Nephron progenitor cell (in vitro differentiated cells): ENCODE results near the gene OR52M1.

Experiments
- DNase-seq: peaks from one replicate; pipeline ENCODE4 v3.0.0; 2021
- H3K27ac Mint-ChIP-seq: 2 replicates; pipeline ENCODE4 v1.8.0; 2021; ENCODE audit warnings: mild to moderate bottlenecking, moderate library complexity, mixed read lengths
- H3K27me3 Mint-ChIP-seq: 2 replicates; pipeline ENCODE4 v1.8.0; 2021; ENCODE audit warnings: mild to moderate bottlenecking, low read depth, mixed read lengths; ENCODE audit not compliant: poor library complexity
- H3K36me3 Mint-ChIP-seq: 2 replicates; pipeline ENCODE4 v1.8.0; 2021; ENCODE audit warnings: low read depth, mixed read lengths
- H3K4me1 Mint-ChIP-seq: 2 replicates; pipeline ENCODE4 v1.8.0; 2021; ENCODE audit warnings: mixed read lengths
- H3K4me3 Mint-ChIP-seq: 2 replicates; pipeline ENCODE4 v1.8.0; 2021; ENCODE audit warnings: mild to moderate bottlenecking, moderate library complexity, mixed read lengths
- H3K9me3 Mint-ChIP-seq: 2 replicates; pipeline ENCODE4 v1.8.0; 2021; ENCODE audit warnings: mild to moderate bottlenecking, moderate library complexity, mixed read lengths
- CTCF ChIP-seq: fragments of 200-600 bp; sonication (generic); IDR thresholded peaks from 2 replicates; pipeline ENCODE4 v1.5.0; 2021; ENCODE audit warnings: antibody characterized with exemption

The OR52M1 gene

DNA sequence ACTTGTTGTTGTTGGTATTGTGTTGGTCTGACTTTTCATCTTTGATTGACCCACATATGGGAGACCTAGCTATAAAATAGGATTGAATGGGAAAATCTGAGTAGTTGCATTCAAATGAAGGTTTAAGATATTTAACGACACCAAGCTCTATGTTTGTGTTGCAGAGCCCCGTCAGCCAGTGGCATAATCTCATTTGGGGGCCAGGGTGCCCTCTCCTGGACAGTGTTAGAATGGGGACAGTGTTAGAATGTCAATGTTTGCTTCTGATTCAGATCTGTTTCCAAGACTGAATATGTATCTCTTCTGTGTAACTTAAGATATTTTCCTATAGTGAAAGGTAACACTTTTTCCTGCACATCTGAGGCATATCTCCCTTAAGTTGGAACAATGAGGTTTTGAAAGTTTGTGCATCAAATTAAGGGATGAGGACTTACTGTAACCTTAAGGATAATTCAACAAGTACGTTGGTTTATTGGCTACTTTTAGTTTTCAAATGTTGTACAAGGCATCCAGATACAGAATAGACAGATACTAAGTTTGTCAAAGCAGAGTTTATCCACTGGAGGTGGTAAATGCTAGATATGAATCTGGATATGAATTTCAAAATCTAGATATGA, 5.3 kb upstream of the OR52M1 start:
- H3K27ac Mint-ChIP-seq, result no peak overlapping the region
- H3K27me3 Mint-ChIP-seq, result peaks cover 39% of the 10 kb centered on the region
- H3K9me3 Mint-ChIP-seq, result no peaks in the 10 kb centered on the region
- TF ChIP-seq CTCF, result peak; percentile 81
- no peaks in the 10 kb centered on the region for H3K36me3 Mint-ChIP-seq
- H3K4me1 Mint-ChIP-seq, result no peaks in the 10 kb centered on the region
- H3K4me3 Mint-ChIP-seq, result no peak overlapping the region
- DNase-seq, result peak; percentile 69

GRCh38 chr11:4541071-4541470, 3.9 kb upstream of the OR52M1 start:
- Mint-ChIP-seq H3K4me3 (no peak overlapping the region), H3K27ac (no peak overlapping the region), H3K27me3 (peaks cover 35% of the 10 kb centered on the region), H3K4me1 (no peaks in the 10 kb centered on the region), H3K9me3 (no peaks in the 10 kb centered on the region), H3K36me3 (no peaks in the 10 kb centered on the region)
- no peak for DNase-seq
- TF ChIP-seq CTCF, result no peak

- peaks cover 26% of the 10 kb centered on the region for H3K27me3 Mint-ChIP-seq
- H3K36me3 Mint-ChIP-seq, result no peaks in the 10 kb centered on the region
- no peaks in the 10 kb centered on the region for H3K4me1 Mint-ChIP-seq
- DNase-seq, result no peak
- TF ChIP-seq CTCF, result no peak
- no peak overlapping the region for H3K4me3 Mint-ChIP-seq
- no peak overlapping the region for H3K27ac Mint-ChIP-seq
- H3K9me3 Mint-ChIP-seq, result no peaks in the 10 kb centered on the region
These were observed 1.4 kb upstream of the OR52M1 start for GRCh38 chr11:4543561-4543960.

GRCh38 chr11:4546878-4547277, 1.9 kb downstream of the OR52M1 start:
- no peaks in the 10 kb centered on the region for H3K36me3 Mint-ChIP-seq
- H3K9me3 Mint-ChIP-seq, result peaks cover 15% of the 10 kb centered on the region
- H3K4me3 Mint-ChIP-seq, result no peak overlapping the region
- H3K27ac Mint-ChIP-seq, result no peak overlapping the region
- no peak for DNase-seq
- no peaks in the 10 kb centered on the region for H3K4me1 Mint-ChIP-seq
- H3K27me3 Mint-ChIP-seq, result peaks cover 14% of the 10 kb centered on the region
- no peak for TF ChIP-seq CTCF

- no peaks in the 10 kb centered on the region for H3K36me3 Mint-ChIP-seq
- no peak for TF ChIP-seq CTCF
- H3K4me3 Mint-ChIP-seq, result no peak overlapping the region
- peaks cover 15% of the 10 kb centered on the region for H3K9me3 Mint-ChIP-seq
- H3K27me3 Mint-ChIP-seq, result peaks cover 10% of the 10 kb centered on the region
- no peak for DNase-seq
- H3K27ac Mint-ChIP-seq, result no peak overlapping the region
- no peaks in the 10 kb centered on the region for H3K4me1 Mint-ChIP-seq
These were observed 2.4 kb downstream of the OR52M1 start for GRCh38 chr11:4547416-4547815.

DNA sequence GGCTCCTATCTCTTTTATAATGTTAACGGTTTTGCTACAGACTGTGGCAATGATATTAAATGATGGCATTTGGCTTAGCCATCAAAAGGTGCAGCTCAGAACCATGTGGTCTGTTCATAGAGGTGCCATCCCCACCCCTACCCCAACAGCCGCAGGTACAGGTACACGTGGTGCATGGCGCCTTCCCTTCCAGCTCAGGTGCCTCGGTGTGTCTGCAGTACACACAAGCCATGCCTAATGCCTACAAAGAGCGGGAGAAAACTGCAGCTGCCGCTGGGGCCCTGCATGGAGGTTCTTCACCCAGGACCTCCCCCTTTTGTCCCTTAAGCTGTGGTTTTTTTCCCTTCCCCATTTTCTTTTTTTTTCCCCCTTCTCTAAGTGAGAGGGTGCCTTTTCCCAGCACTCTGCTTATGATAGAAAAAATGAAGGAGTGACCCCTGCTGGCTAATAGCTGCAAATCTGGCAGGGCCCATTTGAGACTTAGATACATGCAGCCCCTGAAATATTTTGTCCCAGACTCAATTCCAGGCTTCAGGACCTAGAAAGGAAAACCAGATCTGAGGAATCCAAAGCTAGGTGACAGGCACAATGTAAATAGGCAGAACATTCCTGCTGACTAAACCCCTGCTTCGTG, 6.5 kb downstream of the OR52M1 start:
- Mint-ChIP-seq H3K4me1 (no peaks in the 10 kb centered on the region), H3K4me3 (no peak overlapping the region), H3K27ac (no peak overlapping the region), H3K27me3 (peaks cover 24% of the 10 kb centered on the region), H3K9me3 (peaks cover 24% of the 10 kb centered on the region), H3K36me3 (no peaks in the 10 kb centered on the region)
- TF ChIP-seq CTCF, result no peak
- no peak for DNase-seq
